CD8-positive, alpha-beta memory T cell (primary cell): ENCODE measurements around the gene SLC1A3. TPM values are rescaled to one million over a fixed set of nuclear protein-coding genes. Genes with fewer than 3 reads are reported as not detected.
"Not testable (repeated sequence)": the region's sequence is repeated elsewhere in the genome, so short reads cannot be mapped to it uniquely, and the experiment has no call there.

Experiments
- CTCF ChIA-PET: fragments of 350-600 bp; sonication (Branson Sonifier 250); formaldehyde crosslinking; loops from one replicate; lab custom pipeline; 2021; ENCODE audit warnings: antibody characterized with exemption; lab: Charles Lee
- POLR2A ChIA-PET: fragments of 350-600 bp; sonication (Branson Sonifier 250); formaldehyde crosslinking; loops from one replicate; lab custom pipeline; 2021; ENCODE audit warnings: antibody characterized with exemption; lab: Charles Lee
- DNase-seq, 5 donors: peaks; one replicate each; pipeline versions ENCODE4 v3.0.0 to v3.0.0-alpha.2; 2020 to 2022; ENCODE audit warnings: mixed read lengths in 1 of 5
- H3K27ac ChIP-seq: one replicate; pipeline ENCODE4 v1.7.0; 2013; ENCODE audit warnings: low read depth, mild to moderate bottlenecking, low read length, moderate library complexity
- H3K27me3 ChIP-seq: 2 replicates; pipeline ENCODE4 v1.7.0; 2013; ENCODE audit warnings: low read length, mild to moderate bottlenecking; ENCODE audit not compliant: insufficient read depth, poor library complexity, severe bottlenecking
- H3K36me3 ChIP-seq: 2 replicates; pipeline ENCODE4 v1.7.0; 2013; ENCODE audit warnings: mild to moderate bottlenecking, low read length, moderate library complexity; ENCODE audit not compliant: insufficient read depth
- H3K4me1 ChIP-seq: 2 replicates; pipeline ENCODE4 v1.7.0; 2013; ENCODE audit warnings: mild to moderate bottlenecking, low read length, moderate library complexity; ENCODE audit not compliant: insufficient read depth
- H3K4me3 ChIP-seq: 2 replicates; pipeline ENCODE4 v1.7.0; 2013; ENCODE audit warnings: mild to moderate bottlenecking, low read length
- H3K9me3 ChIP-seq: 2 replicates; pipeline ENCODE4 v1.7.0; 2013; ENCODE audit warnings: mild to moderate bottlenecking, low read length
- H3K27ac Mint-ChIP-seq, 8 donors: one replicate each; pipeline ENCODE4 v1.8.0; 2020 to 2021; ENCODE audit warnings: mixed read lengths in 8 of 8, mild to moderate bottlenecking in 6 of 8, inconsistent platforms in 3 of 8, moderate library complexity in 3 of 8
- H3K27me3 Mint-ChIP-seq, 2 donors: one replicate each; pipeline ENCODE4 v1.8.0; 2020 to 2021; ENCODE audit warnings: mixed read lengths in 2 of 2, mild to moderate bottlenecking in 1 of 2, moderate library complexity in 1 of 2
- H3K36me3 Mint-ChIP-seq, 3 donors: one replicate each; pipeline ENCODE4 v1.8.0; 2020 to 2021; ENCODE audit warnings: mixed read lengths in 3 of 3, inconsistent platforms in 1 of 3, mild to moderate bottlenecking in 1 of 3
- H3K4me1 Mint-ChIP-seq, 3 donors: one replicate each; pipeline ENCODE4 v1.8.0; 2020 to 2021; ENCODE audit warnings: mixed read lengths in 3 of 3, inconsistent platforms in 1 of 3, mild to moderate bottlenecking in 1 of 3
- H3K4me3 Mint-ChIP-seq, 7 donors: one replicate each; pipeline ENCODE4 v1.8.0; 2020 to 2021; ENCODE audit warnings: mixed read lengths in 7 of 7, mild to moderate bottlenecking in 6 of 7, moderate library complexity in 4 of 7, inconsistent platforms in 2 of 7
- H3K9me3 Mint-ChIP-seq, 5 donors: one replicate each; pipeline ENCODE4 v1.8.0; 2020 to 2022; ENCODE audit warnings: mixed read lengths in 5 of 5, mild to moderate bottlenecking in 3 of 5, moderate library complexity in 2 of 5, inconsistent platforms in 1 of 5
- polyA plus RNA-seq: library from polyadenylated mRNA; unstranded; fragments of 300-500 nt; fragmentation: Illumina TruSeq; gene quantifications from one replicate; pipeline ENCODE4 v1.2.3, GENCODE V29; 2021
- total RNA-seq, 2 experiments: library from RNA; stranded (reverse); gene quantifications; one replicate each; pipeline ENCODE4 v1.2.3, GENCODE V29; 2021

Gene SLC1A3
- total and polyA plus RNA-seq, 3 experiments from 2014 or later = 0.35 to 0.37 TPM; not detected in 1

DNA sequence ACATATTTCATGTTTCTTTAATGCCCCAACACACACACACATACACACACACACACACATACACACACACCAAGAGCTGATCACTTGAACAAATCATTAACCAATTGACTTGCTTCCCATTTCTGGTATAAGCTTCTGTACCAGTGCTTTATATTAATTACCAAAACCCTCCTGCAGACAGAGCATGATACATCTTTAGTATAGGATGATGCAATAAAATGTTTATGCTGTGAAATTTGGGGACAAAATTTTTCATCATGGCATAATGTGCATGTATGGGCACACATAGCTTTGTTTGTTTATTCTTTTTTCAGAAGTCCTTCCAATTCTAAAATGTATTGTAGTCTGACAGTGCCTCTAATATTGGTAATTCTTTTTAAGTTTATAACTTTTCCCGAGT, 34.5 kb downstream of the SLC1A3 start:
- CTCF ChIA-PET = no interaction called here
- Mint-ChIP-seq H3K27me3 (peaks cover 10 to 31% of the 10 kb centered on the region in 2 donors), H3K36me3 (no peaks in the 10 kb centered on the region), H3K27ac (no peak overlapping the region), H3K9me3 (no peaks in the 10 kb centered on the region), H3K4me3 (no peak overlapping the region), H3K4me1 (no peaks in the 10 kb centered on the region)
- Histone ChIP-seq H3K4me3 (no peak overlapping the region), H3K36me3 (no peaks in the 10 kb centered on the region), H3K27me3 (no peaks in the 10 kb centered on the region), H3K4me1 (no peaks in the 10 kb centered on the region), H3K9me3 (no peaks in the 10 kb centered on the region), H3K27ac (no peak overlapping the region)
- POLR2A ChIA-PET = no interaction called here
- no peak for DNase-seq

DNA sequence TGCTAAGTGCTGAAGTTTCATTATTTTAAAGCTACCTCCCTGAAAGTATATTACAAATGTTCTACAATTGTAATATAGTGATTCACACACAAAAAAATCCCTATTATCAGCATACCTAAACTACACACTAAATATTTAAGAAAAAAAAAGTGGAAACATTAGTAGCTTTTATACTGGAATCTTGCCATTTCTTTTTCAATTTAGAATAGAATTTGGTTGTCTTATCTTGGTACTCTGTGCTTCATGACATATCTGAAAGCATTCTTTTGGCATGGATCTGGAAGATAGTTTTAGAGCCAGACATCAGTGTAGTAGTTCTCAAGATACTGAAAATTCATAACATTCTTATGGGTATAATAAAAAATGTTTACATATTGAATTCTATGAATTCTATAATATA, 35.0 kb downstream of the SLC1A3 start:
- H3K36me3 Mint-ChIP-seq = no peaks in the 10 kb centered on the region
- Histone ChIP-seq H3K9me3 (no peaks in the 10 kb centered on the region), H3K4me3 (no peak overlapping the region), H3K27me3 (no peaks in the 10 kb centered on the region), H3K4me1 (no peaks in the 10 kb centered on the region), H3K27ac (no peak overlapping the region), H3K36me3 (no peaks in the 10 kb centered on the region)
- no peak for DNase-seq
- H3K27me3 Mint-ChIP-seq = peaks cover 10 to 33% of the 10 kb centered on the region in 2 donors
- H3K4me1 Mint-ChIP-seq = no peaks in the 10 kb centered on the region
- POLR2A ChIA-PET = no interaction called here
- CTCF ChIA-PET = no interaction called here
- H3K9me3 Mint-ChIP-seq = no peaks in the 10 kb centered on the region
- no peak overlapping the region for H3K4me3 Mint-ChIP-seq
- H3K27ac Mint-ChIP-seq = no peak overlapping the region

DNA sequence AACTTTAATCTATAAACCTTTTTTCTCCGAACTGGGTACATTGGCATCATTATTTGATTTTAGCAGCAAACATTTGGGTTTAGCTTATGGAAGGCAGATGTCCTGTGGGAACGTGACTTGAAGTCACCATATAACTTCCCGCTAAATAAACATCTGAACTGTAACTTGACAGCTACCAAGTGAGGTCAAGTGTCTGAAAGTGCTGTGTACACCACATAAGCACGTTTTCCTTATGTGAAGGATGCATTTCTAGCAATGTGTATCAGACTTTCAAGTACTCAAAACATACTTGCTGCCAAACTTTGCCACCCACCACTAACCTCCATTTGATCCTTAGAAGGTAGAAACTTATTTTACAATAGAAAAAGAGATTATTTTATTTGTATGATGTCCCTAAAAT, 35.7 kb downstream of the SLC1A3 start:
- ChIA-PET POLR2A (no interaction called here), CTCF (interaction anchor here (0.9 kb wide), 1 partner anchor 19 kb away, joined by 4 read pairs; no protein-coding TSS in a partner anchor)
- no peak for DNase-seq
- no peaks in the 10 kb centered on the region for H3K27me3 ChIP-seq
- peaks cover 8 to 33% of the 10 kb centered on the region in 2 donors for H3K27me3 Mint-ChIP-seq
- H3K36me3 ChIP-seq = no peaks in the 10 kb centered on the region
- no peak overlapping the region for H3K27ac ChIP-seq
- H3K4me3 Mint-ChIP-seq = no peak overlapping the region
- no peaks in the 10 kb centered on the region for H3K4me1 ChIP-seq
- no peaks in the 10 kb centered on the region for H3K36me3 Mint-ChIP-seq
- no peaks in the 10 kb centered on the region for H3K9me3 Mint-ChIP-seq
- no peak overlapping the region for H3K4me3 ChIP-seq
- no peaks in the 10 kb centered on the region for H3K4me1 Mint-ChIP-seq
- no peaks in the 10 kb centered on the region for H3K9me3 ChIP-seq
- no peak overlapping the region for H3K27ac Mint-ChIP-seq

DNA sequence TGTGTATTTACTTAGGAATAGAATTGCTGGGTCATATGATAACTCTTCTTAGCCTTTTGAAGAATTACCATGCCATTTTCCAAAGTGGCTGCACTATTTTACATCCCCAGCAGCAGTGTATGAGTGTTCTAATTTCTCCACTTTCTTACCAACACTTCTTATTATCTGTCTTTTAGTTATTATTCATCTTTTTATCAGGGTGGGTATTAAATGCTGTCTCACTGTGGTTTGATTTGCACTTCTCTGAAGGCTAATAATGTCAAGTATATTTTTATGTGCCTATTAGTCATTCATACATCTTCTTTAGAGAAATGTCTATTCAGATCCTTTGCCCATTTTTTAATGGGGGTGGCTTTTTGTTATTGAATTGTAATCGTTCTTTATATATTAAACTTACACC, 36.8 kb downstream of the SLC1A3 start:
- H3K27ac Mint-ChIP-seq = no peak overlapping the region
- H3K4me3 Mint-ChIP-seq = no peak overlapping the region
- peaks cover 5 to 33% of the 10 kb centered on the region in 2 donors for H3K27me3 Mint-ChIP-seq
- no peaks in the 10 kb centered on the region for H3K36me3 Mint-ChIP-seq
- no peaks in the 10 kb centered on the region for H3K27me3 ChIP-seq
- no peaks in the 10 kb centered on the region for H3K4me1 Mint-ChIP-seq
- no peaks in the 10 kb centered on the region for H3K9me3 Mint-ChIP-seq
- H3K36me3 ChIP-seq = no peaks in the 10 kb centered on the region
- no peaks in the 10 kb centered on the region for H3K4me1 ChIP-seq
- H3K4me3 ChIP-seq = no peak overlapping the region
- no peak for DNase-seq
- no peak overlapping the region for H3K27ac ChIP-seq
- H3K9me3 ChIP-seq = no peaks in the 10 kb centered on the region
- ChIA-PET CTCF (no interaction called here), POLR2A (no interaction called here)

DNA sequence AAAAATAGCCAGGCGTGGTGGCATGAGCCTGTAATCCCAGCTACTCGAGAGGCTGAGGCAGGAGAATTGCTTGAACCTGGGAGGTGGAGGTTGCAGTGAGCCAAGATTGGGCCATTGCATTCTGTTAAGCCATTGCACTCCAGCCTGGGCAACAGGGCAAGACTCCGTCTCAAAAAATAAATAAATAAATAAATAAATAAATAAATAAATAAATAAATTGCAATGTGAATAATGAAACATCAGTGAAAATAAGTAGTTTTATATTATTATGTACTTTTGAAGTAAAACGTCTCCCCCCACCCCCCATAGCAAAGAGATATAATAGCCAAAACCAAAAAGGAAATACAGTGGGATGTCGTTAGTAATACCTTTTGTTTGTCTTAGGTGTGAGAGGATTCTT, 37.4 kb downstream of the SLC1A3 start:
- H3K27me3 ChIP-seq, H3K9me3 ChIP-seq, H3K36me3 ChIP-seq, DNase-seq, H3K4me3 ChIP-seq, H3K36me3 Mint-ChIP-seq, CTCF ChIA-PET, H3K4me3 Mint-ChIP-seq, H3K27ac Mint-ChIP-seq, POLR2A ChIA-PET, H3K27ac ChIP-seq, H3K4me1 ChIP-seq, H3K4me1 Mint-ChIP-seq, H3K9me3 Mint-ChIP-seq: not testable (repeated sequence)
- H3K27me3 Mint-ChIP-seq = peaks cover 6 to 36% of the 10 kb centered on the region in 2 donors

DNA sequence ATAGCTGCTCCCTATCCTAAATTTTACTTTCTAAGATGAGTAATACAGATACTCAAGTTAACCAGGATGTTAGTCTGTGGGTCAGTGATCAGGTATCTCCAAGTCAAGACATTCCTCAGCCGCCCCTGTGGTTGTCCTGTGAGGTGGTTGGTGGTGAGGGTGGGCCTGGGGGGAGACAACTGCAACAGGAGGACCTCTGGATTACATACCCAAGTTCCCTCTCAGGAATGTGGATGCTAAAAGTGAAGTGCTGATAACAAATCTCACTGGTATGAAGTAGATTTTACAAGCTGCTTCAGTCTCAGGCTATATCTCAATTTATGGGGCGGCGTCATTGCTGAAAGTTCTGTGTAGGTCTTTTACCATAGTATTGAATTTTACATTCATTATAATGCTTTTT, 38.3 kb downstream of the SLC1A3 start:
- Mint-ChIP-seq H3K4me1 (no peaks in the 10 kb centered on the region), H3K36me3 (no peaks in the 10 kb centered on the region), H3K9me3 (no peaks in the 10 kb centered on the region), H3K4me3 (no peak overlapping the region), H3K27me3 (peaks cover 8 to 30% of the 10 kb centered on the region in 2 donors), H3K27ac (no peak overlapping the region)
- CTCF ChIA-PET = no interaction called here
- no peak for DNase-seq
- Histone ChIP-seq H3K4me3 (no peak overlapping the region), H3K36me3 (no peaks in the 10 kb centered on the region), H3K4me1 (no peaks in the 10 kb centered on the region), H3K27me3 (no peaks in the 10 kb centered on the region), H3K27ac (no peak overlapping the region), H3K9me3 (no peaks in the 10 kb centered on the region)
- POLR2A ChIA-PET = no interaction called here

DNA sequence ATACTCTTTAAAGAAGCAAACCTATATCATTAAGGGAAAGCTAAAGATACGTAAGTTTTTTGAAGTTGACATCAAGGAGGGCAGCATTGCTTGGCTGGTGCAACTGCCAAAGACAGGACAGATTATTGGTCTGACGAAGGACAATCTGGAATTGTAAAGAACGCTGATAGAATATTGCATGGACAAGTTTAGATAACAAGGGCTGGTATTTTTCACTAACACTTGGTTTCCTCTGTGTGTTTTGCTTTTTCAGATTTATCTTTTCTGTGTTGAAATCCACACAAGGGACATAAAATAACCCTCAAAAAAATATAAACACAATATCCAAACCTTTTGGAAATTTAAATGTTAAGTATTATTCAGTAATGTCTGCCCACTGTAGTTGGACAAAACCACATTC, 39.7 kb downstream of the SLC1A3 start:
- POLR2A ChIA-PET = no interaction called here

DNA sequence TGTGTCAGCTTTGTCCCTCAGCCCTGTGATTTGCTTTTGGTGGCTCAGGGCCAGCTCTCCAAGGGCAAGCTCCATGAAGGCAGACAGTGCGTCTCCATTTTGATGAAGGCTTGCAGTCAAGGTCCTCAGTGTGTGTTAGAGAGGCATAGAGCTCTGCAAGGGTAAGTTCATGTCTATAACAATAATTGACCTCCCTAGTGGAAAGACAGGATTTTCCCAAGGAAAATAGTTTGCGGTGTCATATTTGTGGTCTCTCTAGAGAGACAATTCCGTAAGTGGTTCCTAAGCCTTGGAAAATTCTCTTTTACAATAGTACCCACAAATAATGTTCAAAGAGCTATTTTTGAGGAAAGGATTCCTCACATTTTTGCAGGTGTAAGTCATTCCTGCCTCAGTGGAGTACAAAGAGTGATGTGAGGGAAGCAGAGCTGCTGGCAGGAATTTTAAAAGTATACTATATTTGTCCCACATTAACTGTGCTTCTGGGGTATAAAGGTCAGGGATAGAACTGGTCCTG, 40.2 kb downstream of the SLC1A3 start:
- POLR2A ChIA-PET = no interaction called here
- H3K4me1 Mint-ChIP-seq = no peaks in the 10 kb centered on the region
- no peak overlapping the region for H3K4me3 Mint-ChIP-seq
- H3K9me3 Mint-ChIP-seq = no peaks in the 10 kb centered on the region
- Histone ChIP-seq H3K36me3 (no peaks in the 10 kb centered on the region), H3K4me1 (no peaks in the 10 kb centered on the region), H3K27me3 (no peaks in the 10 kb centered on the region), H3K4me3 (no peak overlapping the region), H3K9me3 (no peaks in the 10 kb centered on the region), H3K27ac (no peak overlapping the region)
- peaks cover 10 to 22% of the 10 kb centered on the region in 2 donors for H3K27me3 Mint-ChIP-seq
- no peak for DNase-seq
- CTCF ChIA-PET = no interaction called here
- H3K36me3 Mint-ChIP-seq = no peaks in the 10 kb centered on the region
- H3K27ac Mint-ChIP-seq = no peak overlapping the region

More for the DNA sequence above, 39.7 kb downstream of the SLC1A3 start:
- Mint-ChIP-seq H3K27me3 (peaks cover 8 to 20% of the 10 kb centered on the region in 2 donors), H3K9me3 (no peaks in the 10 kb centered on the region), H3K4me3 (no peak overlapping the region), H3K36me3 (no peaks in the 10 kb centered on the region), H3K27ac (peak overlapping the region in 1 of 8 donors; percentile 33), H3K4me1 (no peaks in the 10 kb centered on the region)
- H3K9me3 ChIP-seq = no peaks in the 10 kb centered on the region
- no peaks in the 10 kb centered on the region for H3K27me3 ChIP-seq
- CTCF ChIA-PET = no interaction called here
- H3K36me3 ChIP-seq = no peaks in the 10 kb centered on the region
- no peak overlapping the region for H3K27ac ChIP-seq
- no peaks in the 10 kb centered on the region for H3K4me1 ChIP-seq
- no peak for DNase-seq
- H3K4me3 ChIP-seq = no peak overlapping the region

DNA sequence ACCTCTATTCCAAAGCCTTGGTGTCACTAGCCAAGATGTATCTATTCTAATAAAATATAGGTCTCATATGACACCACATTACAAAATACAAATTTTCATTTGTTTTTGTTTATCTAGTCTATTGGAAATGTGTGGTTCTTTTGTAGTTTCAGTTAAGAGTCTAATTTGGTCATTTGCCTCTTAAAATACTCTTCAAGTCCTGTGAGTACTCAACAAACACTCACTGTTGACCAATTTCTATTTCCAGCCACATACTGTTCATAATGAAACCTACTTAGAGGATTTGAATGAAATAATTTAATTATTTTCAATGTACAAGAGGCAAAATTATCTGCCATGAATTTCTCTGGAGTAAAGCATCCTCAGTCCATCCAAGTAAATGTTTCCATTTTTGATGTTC, 40.6 kb downstream of the SLC1A3 start:
- Mint-ChIP-seq H3K27me3 (peaks cover 10 to 23% of the 10 kb centered on the region in 2 donors), H3K4me1 (no peaks in the 10 kb centered on the region), H3K36me3 (no peaks in the 10 kb centered on the region), H3K9me3 (no peaks in the 10 kb centered on the region), H3K27ac (no peak overlapping the region), H3K4me3 (no peak overlapping the region)
- no peak for DNase-seq
- Histone ChIP-seq H3K27ac (no peak overlapping the region), H3K36me3 (no peaks in the 10 kb centered on the region), H3K27me3 (no peaks in the 10 kb centered on the region), H3K4me3 (no peak overlapping the region), H3K9me3 (no peaks in the 10 kb centered on the region), H3K4me1 (no peaks in the 10 kb centered on the region)
- CTCF ChIA-PET = no interaction called here
- POLR2A ChIA-PET = no interaction called here
